GM19025 (cell line): ENCODE results near the gene TNRC6C.
"Not testable (repeated sequence)": the region's sequence is repeated elsewhere in the genome, so short reads cannot be mapped to it uniquely, and the experiment has no call there.

ENCODE experiments used
- ATAC-seq: cut with Tn5 transposase; IDR thresholded peaks from one replicate; pipeline ENCODE4 v1.9.1; 2021; ENCODE audit warnings: mild to moderate bottlenecking, low read depth, moderate library complexity; ENCODE audit not compliant: unreplicated experiment

Gene TNRC6C

GRCh38 chr17:78072961-78073360 is 114.5 kb downstream of the TNRC6C start:
- ATAC-seq = no peak

- ATAC-seq = no peak
Observed at GRCh38 chr17:78075011-78075410, 116.5 kb downstream of the TNRC6C start.

- no peak for ATAC-seq
Observed at GRCh38 chr17:78075545-78075944, 117.0 kb downstream of the TNRC6C start.

GRCh38 chr17:78079253-78079652 is 120.8 kb downstream of the TNRC6C start:
- ATAC-seq = no peak

GRCh38 chr17:78081551-78081950 is 123.0 kb downstream of the TNRC6C start:
- ATAC-seq = no peak

GRCh38 chr17:78082355-78082872 is 123.9 kb downstream of the TNRC6C start:
- ATAC-seq = not testable (repeated sequence)

GRCh38 chr17:78082988-78083387 is 124.5 kb downstream of the TNRC6C start:
- no peak for ATAC-seq

GRCh38 chr17:78086740-78087139 is 128.2 kb downstream of the TNRC6C start:
- ATAC-seq = no peak

GRCh38 chr17:78088529-78088928 is 130.0 kb downstream of the TNRC6C start:
- no peak for ATAC-seq

- no peak for ATAC-seq
Observed at GRCh38 chr17:78089576-78090281, 131.2 kb downstream of the TNRC6C start.

GRCh38 chr17:78092794-78093324 is 134.4 kb downstream of the TNRC6C start:
- no peak for ATAC-seq

- ATAC-seq = no peak
Observed at GRCh38 chr17:78095035-78095434, 136.5 kb downstream of the TNRC6C start.

GRCh38 chr17:78096093-78096492 is 137.6 kb downstream of the TNRC6C start:
- ATAC-seq = no peak

- no peak for ATAC-seq
Observed at GRCh38 chr17:78101112-78101511, 142.6 kb downstream of the TNRC6C start.

GRCh38 chr17:78101542-78101941 is 143.0 kb downstream of the TNRC6C start:
- no peak for ATAC-seq

GRCh38 chr17:78103311-78103710 is 144.8 kb downstream of the TNRC6C start:
- no peak for ATAC-seq

GRCh38 chr17:78104540-78104941 is 146.0 kb downstream of the TNRC6C start:
- no peak for ATAC-seq

GRCh38 chr17:78105101-78105500 is 146.6 kb downstream of the TNRC6C start:
- no peak for ATAC-seq

- no peak for ATAC-seq
Observed at GRCh38 chr17:78105551-78105950, 147.0 kb downstream of the TNRC6C start.

- no peak for ATAC-seq
Observed at GRCh38 chr17:78106211-78106610, 147.7 kb downstream of the TNRC6C start.

- no peak for ATAC-seq
Observed at GRCh38 chr17:78107457-78107856, 149.0 kb downstream of the TNRC6C start.
